ENCODE measurements around the gene LRP1B.

The LRP1B gene

GRCh38 chr2:141770530-141770929 is 360.3 kb downstream of the LRP1B start:
- DNase-seq (ENCODE audit: low read depth in 2 of 2), result no peak

- DNase-seq (ENCODE audit: low read depth in 2 of 2), result no peak
Measured at GRCh38 chr2:141767691-141768090, 363.1 kb downstream of the LRP1B start.

DNA sequence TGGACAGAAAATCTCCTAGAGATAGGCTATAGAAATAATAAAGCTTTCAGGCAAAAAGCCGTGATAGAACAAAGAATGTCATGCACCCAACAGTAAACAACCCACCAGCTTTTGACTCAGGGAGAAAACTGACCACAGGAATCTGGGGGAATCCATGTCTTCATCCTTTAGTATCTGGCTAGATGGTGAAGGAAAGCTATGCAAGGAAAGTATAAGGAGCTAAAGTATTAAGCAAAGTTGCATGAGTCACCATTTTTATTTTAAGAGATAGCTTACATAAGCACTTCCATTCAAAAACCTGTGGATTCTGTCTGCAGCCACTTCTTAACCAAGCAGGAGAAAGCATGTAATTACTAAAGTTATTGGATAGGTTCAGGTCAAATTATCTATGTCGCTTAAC is 363.8 kb downstream of the LRP1B start:
- DNase-seq (ENCODE audit: low read depth in 2 of 2), result peak; percentile 50 to 56

- DNase-seq (ENCODE audit: low read depth in 2 of 2), result no peak
Measured at GRCh38 chr2:141766225-141766624, 364.6 kb downstream of the LRP1B start.

GRCh38 chr2:141748616-141749015 is 382.2 kb downstream of the LRP1B start:
- no peak for DNase-seq (ENCODE audit: low read depth in 2 of 2)

DNA sequence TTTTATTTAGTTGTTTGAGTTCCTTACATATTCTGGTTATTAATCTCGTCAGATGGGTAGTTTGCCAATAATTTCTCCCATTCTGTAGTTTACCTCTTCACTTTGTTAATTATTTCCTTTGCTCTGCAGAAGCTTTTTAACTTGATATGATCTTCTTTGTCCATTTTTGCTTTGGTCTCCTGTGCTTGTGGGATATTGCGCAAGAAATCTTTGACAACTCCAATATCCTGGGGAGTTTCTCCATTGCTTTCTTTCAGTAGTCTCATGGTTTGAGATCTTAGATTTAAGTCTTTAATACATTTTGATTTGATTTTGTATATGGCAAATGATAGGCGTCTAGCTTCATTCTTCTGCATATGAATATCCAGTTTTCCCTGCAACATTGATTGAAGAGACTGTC is 389.2 kb downstream of the LRP1B start:
- DNase-seq (ENCODE audit: low read depth in 2 of 2), result no peak

DNA sequence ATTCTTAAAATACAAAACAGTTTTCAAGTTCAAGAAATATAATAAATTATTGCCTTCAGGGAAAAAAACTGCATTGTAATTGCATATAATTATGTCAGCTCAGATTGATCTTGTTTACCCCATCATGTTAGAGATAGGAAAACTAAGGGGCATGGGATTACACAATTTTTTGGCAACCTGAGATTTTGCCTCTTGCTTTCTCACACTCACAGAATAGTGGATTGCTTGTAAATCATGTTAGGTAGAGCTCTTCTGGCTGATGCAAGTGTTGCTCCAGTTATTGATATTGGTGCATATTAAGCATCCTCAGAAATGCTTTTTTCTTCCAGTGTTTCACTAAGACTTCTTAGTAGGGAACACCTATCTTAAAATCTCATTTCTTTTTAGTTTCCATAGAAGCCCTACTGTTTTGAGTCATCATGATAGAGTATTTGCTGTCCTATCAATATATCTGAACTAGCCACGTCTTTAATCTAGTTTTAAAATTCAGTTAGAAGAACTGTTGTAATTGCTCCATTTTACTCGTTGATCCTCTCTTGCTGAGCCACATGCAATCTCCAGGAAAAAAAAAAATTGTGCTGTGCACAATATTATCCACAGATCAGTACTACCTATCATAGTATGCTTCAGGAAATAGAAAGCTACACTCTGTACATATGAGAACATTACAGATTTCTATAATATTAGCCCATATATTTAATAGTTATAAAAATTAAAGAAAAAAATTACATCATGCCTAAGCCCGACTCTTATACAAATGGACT is 393.1 kb downstream of the LRP1B start:
- no peak for DNase-seq (ENCODE audit: low read depth in 2 of 2)

DNA sequence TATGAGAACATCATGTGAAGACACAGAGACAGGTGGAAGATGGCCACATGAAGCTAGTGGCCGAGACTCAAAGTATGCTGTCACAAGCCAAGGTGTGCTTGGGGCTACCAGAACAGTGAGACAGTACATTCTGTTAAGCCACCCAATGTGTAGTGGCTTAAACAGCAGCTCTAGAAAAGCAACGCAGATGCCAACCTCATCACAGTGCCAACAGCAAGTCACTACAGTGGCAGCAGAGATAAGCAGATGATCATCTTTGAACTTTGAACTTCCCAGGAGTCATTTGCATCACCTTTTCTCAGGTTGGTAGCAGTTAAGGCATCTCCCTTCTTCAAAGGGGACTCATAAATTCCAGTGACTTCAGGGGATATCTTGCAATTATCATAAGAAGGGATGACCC is 394.4 kb downstream of the LRP1B start:
- DNase-seq (ENCODE audit: low read depth in 2 of 2), result no peak

DNA sequence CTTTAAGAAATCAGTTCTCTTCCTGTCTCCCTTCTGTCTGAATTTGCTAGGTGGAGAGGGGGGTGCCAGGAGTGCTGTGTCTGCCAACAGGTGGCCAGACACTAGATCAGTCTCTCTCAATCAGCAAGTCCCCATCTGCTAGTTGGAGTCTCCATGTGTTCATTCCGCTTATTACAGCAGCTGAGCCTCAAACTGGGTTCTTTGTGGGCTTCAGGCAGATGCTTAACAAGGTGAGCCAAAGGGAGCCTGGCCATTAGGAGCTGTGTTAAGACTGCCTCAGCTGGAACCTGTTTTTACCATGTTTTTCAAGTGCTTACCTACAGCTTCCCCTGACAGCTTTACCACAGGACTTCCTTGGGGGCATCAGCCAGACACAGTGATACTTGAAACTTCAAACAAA is 401.9 kb downstream of the LRP1B start:
- no peak for DNase-seq (ENCODE audit: low read depth in 2 of 2)

DNA sequence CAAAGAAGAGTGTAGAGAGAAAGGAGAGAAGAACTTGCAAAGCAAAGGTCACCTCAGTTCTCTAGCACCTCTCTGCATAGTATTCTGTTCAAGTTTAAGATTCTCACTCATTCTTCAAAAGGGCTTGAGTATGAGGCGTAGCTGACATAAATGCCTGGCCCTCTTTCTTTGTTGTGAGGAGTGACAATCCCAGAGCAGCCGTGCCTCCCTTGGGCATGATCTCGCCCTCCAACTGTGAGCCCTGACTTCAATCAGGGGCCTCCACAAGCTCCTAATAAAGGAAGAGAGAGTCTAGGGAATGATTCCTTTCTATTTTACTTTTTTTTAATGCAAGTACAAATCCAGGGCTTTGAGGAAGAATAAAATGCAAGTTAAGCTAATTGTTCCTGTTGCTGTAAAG is 402.7 kb downstream of the LRP1B start:
- DNase-seq (ENCODE audit: low read depth in 2 of 2), result no peak

GRCh38 chr2:141724426-141724825 is 406.4 kb downstream of the LRP1B start:
- DNase-seq (ENCODE audit: low read depth in 2 of 2), result no peak

DNA sequence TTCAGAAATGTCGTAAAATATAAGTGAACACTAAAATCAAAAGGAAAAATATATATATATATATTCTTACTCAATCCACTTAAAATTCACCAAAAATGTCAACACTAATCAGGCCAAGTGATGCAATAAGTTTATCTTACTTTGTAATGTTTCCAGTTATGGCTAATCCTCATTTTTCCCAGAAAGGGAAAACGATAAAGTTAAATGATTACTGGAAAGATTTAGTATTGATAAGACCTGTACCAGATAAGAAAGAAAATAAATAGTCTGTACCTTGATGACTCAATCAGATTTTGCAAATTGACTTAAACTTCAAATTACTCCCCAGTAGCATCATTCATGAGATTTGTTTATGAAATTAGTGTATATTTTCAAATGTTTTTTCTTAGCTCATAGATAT is 407.0 kb downstream of the LRP1B start:
- DNase-seq (ENCODE audit: low read depth in 2 of 2), result no peak

DNA sequence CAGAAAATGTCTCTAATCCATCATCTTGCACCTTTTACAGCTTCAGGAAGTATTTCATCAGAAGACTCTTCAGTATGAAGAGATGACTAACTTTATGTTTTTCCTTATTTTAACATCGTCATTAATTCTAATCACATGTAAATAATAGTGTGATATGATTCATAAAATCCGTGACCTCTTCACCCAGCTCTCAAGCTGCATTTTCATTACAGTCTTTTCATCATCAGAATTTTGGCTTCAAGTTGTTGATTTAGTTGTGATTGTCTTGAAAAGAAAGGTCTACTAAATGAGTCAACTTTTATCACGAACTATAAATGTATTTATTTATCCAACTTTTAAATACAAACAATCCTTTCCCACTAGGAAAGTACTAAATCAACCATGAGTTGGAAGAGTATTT is 410.3 kb downstream of the LRP1B start:
- no peak for DNase-seq (ENCODE audit: low read depth in 2 of 2)

- no peak for DNase-seq (ENCODE audit: low read depth in 2 of 2)
Measured at GRCh38 chr2:141714496-141714895, 416.3 kb downstream of the LRP1B start.

DNA sequence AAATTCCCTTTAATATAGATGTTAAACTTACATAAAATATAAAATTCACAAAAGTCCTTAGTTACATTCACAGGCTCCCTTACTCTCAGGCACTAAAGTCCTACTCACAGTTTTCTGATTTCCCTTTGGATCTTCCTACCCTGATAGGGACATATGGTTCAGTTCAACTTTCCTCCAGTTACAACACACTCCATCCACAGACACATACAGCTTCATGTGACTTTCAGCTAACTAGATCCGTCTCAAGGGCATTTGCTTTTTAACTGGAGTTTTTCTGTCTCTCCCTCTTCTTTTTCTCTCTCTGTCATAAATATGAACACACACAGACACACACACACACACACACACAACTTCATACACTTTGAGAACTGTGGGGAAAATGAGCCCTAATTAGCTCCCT is 419.2 kb downstream of the LRP1B start:
- DNase-seq (ENCODE audit: low read depth in 2 of 2), result no peak

- no peak for DNase-seq (ENCODE audit: low read depth in 2 of 2)
Measured at GRCh38 chr2:141710589-141711239, 420.1 kb downstream of the LRP1B start.

GRCh38 chr2:141709756-141710155 is 421.1 kb downstream of the LRP1B start:
- DNase-seq (ENCODE audit: low read depth in 2 of 2), result no peak

DNA sequence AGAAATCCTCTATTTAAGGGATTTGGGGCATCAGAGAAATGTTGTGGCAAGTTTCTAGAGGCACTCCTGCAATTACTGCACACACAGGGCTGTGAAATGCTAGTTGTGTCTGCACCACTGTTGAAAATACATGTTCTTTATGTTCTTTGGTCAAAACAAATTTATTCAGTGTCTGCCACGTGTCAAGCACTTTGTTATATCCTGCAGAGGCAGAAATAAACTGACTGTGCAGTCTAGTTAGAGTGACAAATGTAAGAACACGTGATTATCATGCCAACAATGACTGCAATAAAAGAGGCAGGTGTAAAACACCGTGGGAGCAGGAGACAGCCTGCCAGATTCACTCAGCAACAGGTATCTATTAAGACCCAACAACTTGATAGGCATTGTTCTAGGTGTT is 423.3 kb downstream of the LRP1B start:
- no peak for DNase-seq (ENCODE audit: low read depth in 2 of 2)

DNA sequence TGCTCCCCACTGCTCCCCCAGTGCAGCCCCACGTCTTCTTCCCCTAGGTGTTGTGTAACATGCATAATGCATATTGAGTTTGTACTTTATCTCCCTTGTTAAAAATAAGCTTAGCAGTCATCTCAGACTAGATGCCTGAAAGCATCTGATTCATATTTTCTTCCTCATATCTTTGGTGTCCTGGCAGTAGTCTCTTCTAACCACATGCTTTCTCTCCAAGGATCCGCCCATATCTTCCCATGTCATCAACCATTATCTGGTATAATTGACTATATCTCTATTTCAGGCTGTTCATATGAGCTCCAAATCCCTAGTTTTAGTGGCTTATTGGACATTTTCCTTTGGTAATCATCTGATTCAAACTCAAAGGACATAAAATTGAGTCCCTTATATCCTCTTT is 426.3 kb downstream of the LRP1B start:
- DNase-seq (ENCODE audit: low read depth in 2 of 2), result no peak

DNA sequence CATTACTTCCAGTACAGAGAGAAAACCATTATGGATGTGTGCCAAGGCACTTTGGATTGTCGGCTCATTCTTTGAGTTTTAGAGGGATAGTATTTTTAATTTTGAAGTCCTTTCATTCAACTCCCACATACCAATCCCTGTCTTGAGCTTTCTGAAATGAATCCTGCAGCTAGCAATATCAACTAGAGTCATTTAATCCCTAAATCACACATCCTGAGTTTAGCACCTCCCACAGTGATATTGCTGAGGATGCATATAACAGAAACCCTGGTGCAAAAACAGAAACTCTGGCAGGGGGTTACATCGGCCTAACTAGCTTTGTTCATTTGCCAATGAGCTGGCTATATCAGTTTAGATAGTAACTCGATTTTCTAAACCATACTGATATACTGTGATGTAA is 427.3 kb downstream of the LRP1B start:
- DNase-seq (ENCODE audit: low read depth in 2 of 2), result no peak

DNA sequence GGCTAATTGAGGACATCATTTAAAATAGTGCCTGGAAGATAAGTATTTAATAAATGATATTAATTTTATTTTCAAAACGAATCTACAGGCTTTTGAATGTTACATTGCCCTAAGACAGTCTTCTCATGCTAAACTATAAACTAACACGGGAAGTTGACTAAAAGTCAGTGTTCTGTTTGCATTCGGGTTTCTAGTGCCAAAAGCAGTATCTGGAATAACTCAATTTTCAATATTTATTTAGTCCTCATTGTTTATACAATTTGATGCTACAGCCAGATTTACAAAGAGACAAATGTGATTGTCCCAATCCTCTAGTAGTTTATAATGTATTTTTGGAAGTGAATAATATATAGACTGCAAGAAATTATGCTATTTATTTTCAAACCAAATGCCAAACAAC is 429.2 kb downstream of the LRP1B start:
- DNase-seq (ENCODE audit: low read depth in 2 of 2), result no peak

- DNase-seq (ENCODE audit: low read depth in 2 of 2), result no peak
Measured at GRCh38 chr2:141699573-141699972, 431.2 kb downstream of the LRP1B start.

DNA sequence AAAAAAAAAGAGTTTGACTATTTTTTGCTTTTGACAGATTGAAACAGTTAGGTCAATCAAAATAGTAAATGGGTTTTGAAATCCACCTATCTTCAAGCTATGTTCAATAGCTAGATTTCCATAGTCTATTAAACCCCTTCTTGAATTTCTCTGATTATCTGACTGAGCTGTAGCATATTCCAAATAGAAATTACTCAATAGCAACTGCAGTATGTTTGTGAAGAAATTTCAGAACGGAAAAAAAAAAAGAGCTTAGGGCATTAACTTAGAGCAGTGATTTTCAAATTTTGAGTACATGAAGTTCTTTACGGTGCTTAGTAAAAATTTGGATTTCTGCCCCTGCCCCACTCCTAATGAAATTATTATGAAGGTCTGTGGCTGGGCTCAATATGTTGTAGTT is 432.3 kb downstream of the LRP1B start:
- no peak for DNase-seq (ENCODE audit: low read depth in 2 of 2)

DNA sequence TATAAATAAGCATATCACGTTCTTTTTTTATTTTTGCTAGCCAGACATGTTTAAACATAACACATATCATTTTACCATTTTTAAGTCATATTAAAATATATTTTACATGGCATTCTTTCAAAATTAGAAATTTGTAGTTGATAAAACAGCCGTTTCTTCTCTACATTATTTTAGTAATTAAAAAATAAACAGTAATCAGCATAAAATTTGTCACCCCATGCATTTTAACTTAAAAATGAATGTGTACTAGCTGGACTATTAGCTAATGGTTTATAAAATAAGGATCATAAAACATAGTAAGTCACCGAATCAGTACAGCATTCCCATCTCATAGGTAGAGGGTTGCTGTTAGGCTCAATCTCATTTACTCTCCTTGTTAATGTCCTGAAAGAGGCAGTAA is 433.8 kb downstream of the LRP1B start:
- no peak for DNase-seq (ENCODE audit: low read depth in 2 of 2)

All from fibroblast of skin of left quadriceps (primary cell).